ENCODE measurements around the gene CLDN5.

GRCh38 chr22:19513823-19514222 lies 10.4 kb downstream of the CLDN5 start:
- TF ChIP-seq CTCF (IDR thresholded peaks at IDR 0.05) (no peak), POLR2A (IDR thresholded peaks at IDR 0.05) (no peak)
